ENCODE results near the gene SIM2. TPM values are rescaled to one million over a fixed set of nuclear protein-coding genes. Genes with fewer than 3 reads are reported as not detected.

The SIM2 gene
- total RNA-seq, 1 experiment from 2014 or later, result 11.4 TPM

GRCh38 chr21:36733857-36734256 lies 34.9 kb downstream of the SIM2 start:
- no peak for DNase-seq (ENCODE audit: low spot score)

- no peak for DNase-seq (ENCODE audit: low spot score)
These were observed 35.7 kb downstream of the SIM2 start for GRCh38 chr21:36734367-36735200.

DNA sequence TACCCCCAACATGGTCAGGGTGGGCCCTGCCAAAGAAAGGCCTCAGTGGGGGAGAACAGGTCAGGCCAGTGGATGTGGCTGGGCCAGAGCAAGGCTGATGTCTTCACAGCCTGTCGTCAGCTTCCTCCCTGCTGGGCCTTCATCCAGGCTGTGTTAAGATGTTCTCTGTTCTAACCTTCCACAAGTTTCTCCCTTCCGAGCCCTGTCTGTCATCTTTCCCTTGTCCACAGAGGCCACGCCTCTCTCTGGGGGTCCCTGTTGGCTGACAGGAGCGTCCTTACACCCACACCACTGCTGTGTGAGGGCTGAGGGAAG lies 36.2 kb downstream of the SIM2 start:
- DNase-seq (ENCODE audit: low spot score), result no peak

GRCh38 chr21:36735724-36736320 lies 36.9 kb downstream of the SIM2 start:
- no peak for DNase-seq (ENCODE audit: low spot score)

GRCh38 chr21:36738489-36739126 lies 39.7 kb downstream of the SIM2 start:
- no peak for DNase-seq (ENCODE audit: low spot score)

DNA sequence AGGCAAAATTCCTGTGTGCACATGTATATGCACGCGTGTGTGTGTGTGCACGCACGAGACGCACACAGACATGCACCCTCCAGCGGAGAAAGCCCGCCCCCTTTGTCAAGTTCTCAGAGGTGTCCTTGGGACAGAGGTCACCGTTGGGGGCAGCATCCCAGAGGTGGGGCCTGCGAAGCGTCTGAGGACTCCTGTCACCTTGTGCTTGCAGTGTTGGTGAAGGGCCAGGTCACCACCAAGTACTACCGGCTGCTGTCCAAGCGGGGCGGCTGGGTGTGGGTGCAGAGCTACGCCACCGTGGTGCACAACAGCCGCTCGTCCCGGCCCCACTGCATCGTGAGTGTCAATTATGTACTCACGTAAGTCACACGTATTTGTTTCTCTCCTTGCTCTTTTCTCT lies 42.6 kb downstream of the SIM2 start:
- DNase-seq (ENCODE audit: low spot score), result no peak

DNA sequence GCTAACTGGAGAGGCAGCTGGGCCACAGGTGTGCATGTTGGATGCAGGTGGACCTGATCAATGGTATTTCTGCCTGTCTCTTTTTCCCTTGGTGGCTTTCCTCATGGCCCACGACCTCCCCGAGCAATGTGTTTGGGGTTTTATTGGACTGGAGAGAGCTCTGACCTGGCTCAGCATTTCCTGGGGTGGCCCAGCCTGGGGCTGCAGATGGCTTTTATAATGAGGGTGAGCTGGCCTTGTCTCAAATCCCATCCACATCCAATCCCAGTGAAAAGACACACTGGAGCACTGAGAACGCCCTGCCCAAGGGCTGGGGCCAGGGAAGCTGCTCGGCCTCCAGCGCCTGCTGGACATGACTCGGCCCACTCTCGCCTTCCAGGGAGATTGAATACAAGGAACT lies 44.1 kb downstream of the SIM2 start:
- DNase-seq (ENCODE audit: low spot score), result no peak

DNA sequence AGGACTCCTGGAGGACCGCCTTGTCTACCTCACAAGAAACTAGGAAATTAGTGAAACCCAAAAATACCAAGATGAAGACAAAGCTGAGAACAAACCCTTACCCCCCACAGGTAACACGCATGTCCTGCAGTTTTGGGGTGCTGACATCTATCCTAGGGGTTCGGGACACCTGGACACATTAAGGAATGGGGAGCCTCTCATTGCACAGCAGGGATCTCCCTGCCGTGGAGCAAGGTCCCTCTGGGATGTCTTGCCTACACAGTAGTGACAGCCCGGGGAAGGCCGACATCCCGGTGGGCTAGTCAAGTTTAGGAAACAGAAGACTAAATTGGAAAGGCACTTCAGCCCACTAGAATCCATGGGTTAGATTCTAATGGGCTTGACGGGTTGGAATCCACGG lies 44.5 kb downstream of the SIM2 start:
- DNase-seq (ENCODE audit: low spot score), result no peak

GRCh38 chr21:36744190-36744559 lies 45.3 kb downstream of the SIM2 start:
- DNase-seq (ENCODE audit: low spot score), result no peak

- DNase-seq (ENCODE audit: low spot score), result no peak
These were observed 45.8 kb downstream of the SIM2 start for GRCh38 chr21:36744560-36745231.

DNA sequence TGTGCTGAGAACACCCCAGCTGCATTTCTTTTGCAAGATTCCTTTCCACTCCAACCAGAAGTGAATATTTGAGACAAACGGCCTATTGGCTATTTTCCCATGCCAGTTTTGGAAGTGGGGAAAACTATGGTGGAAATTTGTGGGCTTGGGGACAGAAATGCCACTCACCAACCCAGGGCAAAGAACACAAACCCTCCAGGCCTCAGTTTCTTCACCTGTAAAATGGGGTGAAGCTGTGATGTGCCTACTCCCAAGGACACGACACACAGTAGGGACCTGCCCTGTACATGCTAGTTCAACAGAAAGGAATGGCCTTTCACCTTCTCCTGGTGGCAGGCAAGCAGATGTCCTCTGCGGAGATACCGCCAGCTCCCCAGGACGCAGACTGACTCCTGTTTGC lies 46.5 kb downstream of the SIM2 start:
- no peak for DNase-seq (ENCODE audit: low spot score)

GRCh38 chr21:36747041-36747814 lies 48.3 kb downstream of the SIM2 start:
- DNase-seq (ENCODE audit: low spot score), result no peak

GRCh38 chr21:36747815-36748383 lies 49.0 kb downstream of the SIM2 start:
- peak; percentile 38 for DNase-seq (ENCODE audit: low spot score)

- no peak for DNase-seq (ENCODE audit: low spot score)
These were observed 51.1 kb downstream of the SIM2 start for GRCh38 chr21:36749935-36750575.

- DNase-seq (ENCODE audit: low spot score), result no peak
These were observed 51.7 kb downstream of the SIM2 start for GRCh38 chr21:36750576-36750959.

DNA sequence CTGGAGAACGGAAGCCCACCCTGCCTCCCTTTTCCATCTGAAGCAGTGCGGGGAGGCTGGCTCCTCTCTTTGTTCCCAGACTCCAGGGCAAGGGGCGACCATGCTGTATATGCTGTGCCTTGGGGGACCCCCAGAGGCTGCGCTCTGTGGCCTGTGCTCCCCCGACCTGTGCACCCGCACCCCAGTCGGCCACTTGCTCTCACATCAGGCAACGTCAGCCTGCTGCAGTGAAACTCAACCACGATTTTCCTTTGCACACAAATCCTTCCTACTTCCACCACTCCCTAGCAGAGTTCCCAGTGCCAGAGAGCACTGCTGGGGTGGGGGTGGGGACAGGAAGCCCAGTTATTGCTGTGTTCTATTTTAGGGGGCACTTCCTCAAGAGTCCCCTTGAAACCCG lies 52.5 kb downstream of the SIM2 start:
- no peak for DNase-seq (ENCODE audit: low spot score)

DNA sequence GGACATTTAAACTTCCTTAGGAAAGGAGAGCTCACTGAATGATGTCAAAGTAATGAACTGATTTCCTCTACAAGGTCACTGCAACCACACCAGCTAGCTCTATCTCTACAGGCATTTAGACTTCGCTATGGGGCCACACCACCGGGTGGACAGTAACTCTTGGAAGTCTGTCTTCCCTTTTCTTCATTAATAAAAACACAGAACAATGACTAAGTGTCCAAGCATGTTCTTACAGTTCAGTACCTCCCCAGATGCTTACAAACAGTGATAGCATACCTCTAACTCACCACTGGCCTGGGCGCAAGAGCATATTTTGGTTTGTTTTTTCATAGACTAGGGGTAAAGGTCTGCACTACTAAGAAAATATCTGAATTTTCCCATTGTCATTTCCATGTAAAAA lies 54.6 kb downstream of the SIM2 start:
- DNase-seq (ENCODE audit: low spot score), result no peak

GRCh38 chr21:36754241-36754898 lies 55.5 kb downstream of the SIM2 start:
- no peak for DNase-seq (ENCODE audit: low spot score)

DNA sequence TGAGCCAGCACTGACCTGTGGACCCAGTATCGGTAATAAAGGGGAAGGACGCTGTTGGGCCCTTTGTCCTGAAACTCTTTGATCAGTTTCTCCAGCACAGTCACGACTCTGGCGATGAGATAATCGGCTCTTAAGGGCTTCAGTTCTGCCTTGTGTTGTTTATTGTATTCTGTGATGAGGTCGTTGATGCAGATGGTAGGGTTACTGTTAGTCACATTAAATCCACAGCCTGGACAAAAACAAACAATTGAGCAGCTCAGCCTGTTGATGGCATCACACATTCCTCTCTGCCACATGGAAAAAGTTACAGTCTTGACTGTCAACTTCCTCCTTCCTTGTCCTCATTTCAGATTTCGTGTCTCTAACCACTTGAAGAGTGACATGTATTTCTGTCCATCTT lies 57.6 kb downstream of the SIM2 start:
- peak; percentile 49 for DNase-seq (ENCODE audit: low spot score)

GRCh38 chr21:36757196-36757595 lies 58.3 kb downstream of the SIM2 start:
- DNase-seq (ENCODE audit: low spot score), result no peak
